Smooth muscle cell (in vitro differentiated cells): ENCODE measurements around the gene ARHGAP26. TPM values are rescaled to one million over a fixed set of nuclear protein-coding genes. Genes with fewer than 3 reads are reported as not detected.

Experiments
- DNase-seq: peaks from one replicate; lab custom pipeline; 2025; ENCODE audit not compliant: unreplicated experiment; lab: John Stamatoyannopoulos, UW
- H2AFZ ChIP-seq: fragments of 200-600 bp; sonication (generic); 2 replicates; pipeline ENCODE4 v1.6.0; 2016; ENCODE audit warnings: antibody characterized with exemption, low read depth, mild to moderate bottlenecking
- H3F3A ChIP-seq: fragments of 200-600 bp; sonication (generic); 2 replicates; pipeline ENCODE4 v1.6.0; 2017; ENCODE audit warnings: antibody characterized with exemption, low read depth
- H3K27ac ChIP-seq: fragments of 200-600 bp; sonication (generic); 2 replicates; pipeline ENCODE4 v1.5.1; 2016; ENCODE audit warnings: low read depth, mild to moderate bottlenecking
- H3K27me3 ChIP-seq: fragments of 200-600 bp; sonication (generic); 2 replicates; pipeline ENCODE4 v1.6.1; 2016; ENCODE audit warnings: low read depth, mild to moderate bottlenecking
- H3K36me3 ChIP-seq: fragments of 200-600 bp; sonication (generic); 2 replicates; pipeline ENCODE4 v1.5.1; 2016; ENCODE audit warnings: low read depth
- H3K4me1 ChIP-seq: fragments of 200-600 bp; sonication (generic); 2 replicates; pipeline ENCODE4 v1.5.1; 2016; ENCODE audit warnings: low read depth
- H3K4me2 ChIP-seq: fragments of 200-600 bp; sonication (generic); 2 replicates; pipeline ENCODE4 v1.6.0; 2016; ENCODE audit warnings: mild to moderate bottlenecking
- H3K4me3 ChIP-seq: fragments of 200-600 bp; sonication (generic); 2 replicates; pipeline ENCODE4 v1.5.1; 2016; ENCODE audit warnings: mild to moderate bottlenecking
- H3K79me2 ChIP-seq: fragments of 200-600 bp; sonication (generic); 2 replicates; pipeline ENCODE4 v1.6.0; 2016; ENCODE audit warnings: low read depth, mild to moderate bottlenecking
- H3K9ac ChIP-seq: fragments of 200-600 bp; sonication (generic); 2 replicates; pipeline ENCODE4 v1.6.0; 2016; ENCODE audit warnings: low read depth
- H3K9me3 ChIP-seq: fragments of 200-600 bp; sonication (generic); replicated peaks from 2 replicates; pipeline ENCODE4 v1.5.1; 2016; ENCODE audit warnings: low read depth
- H4K20me1 ChIP-seq: fragments of 200-600 bp; sonication (generic); 2 replicates; pipeline ENCODE4 v1.6.0; 2016; ENCODE audit warnings: low read depth
- CTCF ChIP-seq: fragments of 200-600 bp; sonication (generic); IDR thresholded peaks from 2 replicates; pipeline ENCODE4 v1.5.1; 2017; ENCODE audit warnings: borderline replicate concordance, mild to moderate bottlenecking, antibody characterized with exemption; ENCODE audit not compliant: insufficient read depth, poor library complexity, severe bottlenecking
- WGBS: methylation state at CpG from one replicate; pipeline ENCODE4 v1.1.7; 2016; ENCODE audit warnings: low lambda C conversion rate; 5-methylcytosine and 5-hydroxymethylcytosine counted together
- polyA plus RNA-seq: library from polyadenylated mRNA; unstranded; fragments of >200 nt; fragmentation: Nextera tagmentation; extraction: Ambion mirVana; gene quantifications from 2 replicates; pipeline ENCODE4 v1.2.1, GENCODE V29; 2016
- total RNA-seq: library from RNA; depleted of rRNA; stranded (reverse); fragments of >200 nt; gene quantifications from 2 replicates; pipeline ENCODE4 v1.2.3, GENCODE V29; 2014

ARHGAP26 gene
- total and polyA plus RNA-seq, 2 experiments from 2014 or later: 2.2 to 5.1 TPM

- Histone ChIP-seq H3K4me1 (peaks cover 5% of the 10 kb centered on the region), H3K9ac (no peak overlapping the region), H3K4me2 (no peak overlapping the region), H3K4me3 (no peak overlapping the region), H3K27ac (no peak overlapping the region), H3F3A (no peaks in the 10 kb centered on the region), H3K79me2 (no peaks in the 10 kb centered on the region), H3K36me3 (no peaks in the 10 kb centered on the region), H4K20me1 (no peaks in the 10 kb centered on the region), H2AFZ (no peak overlapping the region), H3K27me3 (no peaks in the 10 kb centered on the region), H3K9me3 (no peaks in the 10 kb centered on the region)
- TF ChIP-seq CTCF: no peak
- no peak for DNase-seq
- 96% methylated on average over 3 of the region's 3 CpGs for WGBS
These were observed 456.7 kb downstream of the ARHGAP26 start for GRCh38 chr5:143226872-143227271.

GRCh38 chr5:143227301-143227700 is 457.1 kb downstream of the ARHGAP26 start:
- no peaks in the 10 kb centered on the region for H3K79me2 ChIP-seq
- WGBS: 83% methylated on average over 6 of the region's 6 CpGs
- H3K36me3 ChIP-seq: no peaks in the 10 kb centered on the region
- H3K4me2 ChIP-seq: no peak overlapping the region
- no peak for DNase-seq
- no peaks in the 10 kb centered on the region for H3K27me3 ChIP-seq
- no peak overlapping the region for H2AFZ ChIP-seq
- no peaks in the 10 kb centered on the region for H3K9me3 ChIP-seq
- H3K27ac ChIP-seq: no peak overlapping the region
- no peak for TF ChIP-seq CTCF
- H3K4me3 ChIP-seq: no peak overlapping the region
- H4K20me1 ChIP-seq: no peaks in the 10 kb centered on the region
- no peak overlapping the region for H3K9ac ChIP-seq
- H3K4me1 ChIP-seq: peaks cover 5% of the 10 kb centered on the region
- no peaks in the 10 kb centered on the region for H3F3A ChIP-seq

- H3K9me3 ChIP-seq: no peaks in the 10 kb centered on the region
- H3K9ac ChIP-seq: no peak overlapping the region
- H3K4me3 ChIP-seq: no peak overlapping the region
- 96% methylated on average over 8 of the region's 8 CpGs for WGBS
- no peak overlapping the region for H3K4me2 ChIP-seq
- no peak overlapping the region for H2AFZ ChIP-seq
- no peaks in the 10 kb centered on the region for H3K27me3 ChIP-seq
- DNase-seq: no peak
- no peaks in the 10 kb centered on the region for H3K36me3 ChIP-seq
- peaks cover 3% of the 10 kb centered on the region for H3K4me1 ChIP-seq
- H3K27ac ChIP-seq: no peak overlapping the region
- TF ChIP-seq CTCF: no peak
- no peaks in the 10 kb centered on the region for H4K20me1 ChIP-seq
- no peaks in the 10 kb centered on the region for H3F3A ChIP-seq
- H3K79me2 ChIP-seq: no peaks in the 10 kb centered on the region
These were observed 458.6 kb downstream of the ARHGAP26 start for GRCh38 chr5:143228597-143229293.

- H3K27ac ChIP-seq: no peak overlapping the region
- TF ChIP-seq CTCF: no peak
- no peaks in the 10 kb centered on the region for H3K27me3 ChIP-seq
- H4K20me1 ChIP-seq: no peaks in the 10 kb centered on the region
- H3F3A ChIP-seq: no peaks in the 10 kb centered on the region
- H3K36me3 ChIP-seq: no peaks in the 10 kb centered on the region
- H3K4me2 ChIP-seq: no peak overlapping the region
- no peak for DNase-seq
- WGBS: 85% methylated on average over 8 of the region's 8 CpGs
- no peaks in the 10 kb centered on the region for H3K79me2 ChIP-seq
- peak overlapping the region; percentile 48 for H2AFZ ChIP-seq
- no peak overlapping the region for H3K9ac ChIP-seq
- H3K9me3 ChIP-seq: no peaks in the 10 kb centered on the region
- peaks cover 3% of the 10 kb centered on the region for H3K4me1 ChIP-seq
- H3K4me3 ChIP-seq: no peak overlapping the region
These were observed 459.3 kb downstream of the ARHGAP26 start for GRCh38 chr5:143229426-143229895.
